Fibroblast of skin of right quadriceps (primary cell): ENCODE measurements around the gene CLHC1.
"Not testable (repeated sequence)": the region's sequence is repeated elsewhere in the genome, so short reads cannot be mapped to it uniquely, and the experiment has no call there.

Source experiments
- DNase-seq: peaks from one replicate; pipeline ENCODE4 v3.0.0-alpha.2; 2013

CLHC1 gene

DNA sequence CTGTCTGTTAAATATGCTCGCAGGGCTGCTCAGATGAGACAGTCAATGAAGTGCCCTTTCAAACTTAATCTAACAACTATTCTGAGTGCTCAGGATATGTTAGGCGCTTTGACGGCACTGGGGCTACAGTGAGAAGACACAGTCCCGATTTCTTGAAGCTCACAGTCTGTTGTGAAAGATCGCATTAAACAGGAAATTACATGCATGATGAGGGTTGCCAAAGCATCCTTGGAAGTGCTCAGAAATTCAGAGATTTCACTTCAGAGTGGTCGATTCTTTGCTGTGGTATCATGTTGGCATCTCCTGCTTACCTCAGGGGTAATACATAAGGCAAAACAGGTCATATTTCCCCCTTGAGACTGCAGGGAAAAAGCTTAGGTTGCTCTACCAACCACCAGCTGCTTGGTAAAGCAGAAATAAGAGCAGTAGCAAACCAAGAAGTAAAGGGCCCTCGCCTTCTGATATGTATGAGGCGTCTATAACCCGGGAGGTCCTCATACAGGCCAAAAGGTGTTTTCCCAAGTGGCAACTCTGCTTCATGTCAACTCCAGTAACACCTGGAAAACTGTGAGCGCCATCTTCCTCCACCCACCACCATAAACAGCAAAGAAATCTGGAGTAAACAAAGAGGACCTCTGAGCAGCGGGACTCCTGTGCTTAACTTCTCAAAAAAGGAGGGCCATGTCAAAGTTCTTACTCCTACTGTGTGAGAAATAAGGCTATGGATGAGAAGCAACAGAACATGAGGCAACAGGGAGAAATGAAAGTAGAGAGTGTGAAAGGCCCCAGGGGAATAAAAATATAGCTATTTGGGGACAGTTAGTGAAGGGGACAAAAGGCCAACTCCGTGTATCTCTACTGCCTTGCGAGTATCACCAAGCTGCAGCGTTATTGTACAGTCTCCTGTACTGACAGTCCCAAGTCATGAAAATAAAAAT lies 79.3 kb downstream of the CLHC1 start:
- DNase-seq = no peak

DNA sequence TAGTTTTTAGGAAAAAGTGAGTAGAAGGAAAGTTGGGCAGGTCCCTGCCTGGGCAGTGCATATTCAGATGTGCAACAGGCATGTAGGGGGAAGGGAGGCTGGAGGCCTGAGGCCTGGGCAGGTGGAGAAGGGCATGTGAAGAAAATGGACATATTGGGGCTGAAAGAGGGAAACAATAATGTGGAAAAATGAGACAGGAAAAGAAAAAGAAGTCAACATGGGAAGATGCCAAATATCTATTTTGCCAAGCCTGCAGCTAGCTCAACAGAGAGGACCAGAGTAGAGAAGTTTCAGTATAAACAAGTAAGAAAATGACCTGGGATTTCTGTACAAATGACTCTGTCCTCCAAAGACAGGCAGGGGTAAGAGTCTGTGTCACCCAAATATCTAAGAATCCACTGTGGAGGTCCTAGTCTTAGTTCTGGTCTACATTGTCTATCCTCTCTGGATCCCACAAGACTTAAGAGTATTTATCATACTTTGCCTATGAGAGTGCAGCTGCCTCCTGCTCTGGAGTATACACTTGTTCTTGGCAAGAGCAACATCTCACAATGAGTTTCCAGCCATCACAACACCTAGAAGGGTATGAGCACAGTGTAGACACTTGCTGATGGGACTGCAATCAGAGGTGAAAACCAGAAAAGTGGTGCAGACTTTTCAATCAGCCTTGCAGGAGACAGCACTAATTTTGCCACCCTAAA lies 80.2 kb downstream of the CLHC1 start:
- no peak for DNase-seq

DNA sequence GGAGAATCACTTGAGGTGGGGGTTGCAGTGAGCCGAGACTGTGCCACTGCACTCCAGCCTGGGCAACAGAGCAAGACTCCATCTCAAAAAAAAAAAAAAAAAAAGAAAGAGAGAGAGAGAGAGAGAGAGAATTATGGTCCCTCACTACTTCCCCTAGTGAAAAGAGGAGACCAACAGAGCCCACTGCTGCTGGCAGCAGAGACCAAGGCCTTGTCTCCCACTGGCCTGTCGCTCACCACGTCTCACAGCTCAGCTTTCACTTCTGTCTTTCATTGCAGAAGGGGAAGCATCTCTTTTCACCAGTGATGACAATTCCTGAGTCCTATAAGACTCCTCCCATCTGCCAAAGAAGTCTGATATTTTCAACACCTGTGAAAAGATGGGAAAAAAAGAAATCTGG lies 81.3 kb downstream of the CLHC1 start:
- DNase-seq = no peak

DNA sequence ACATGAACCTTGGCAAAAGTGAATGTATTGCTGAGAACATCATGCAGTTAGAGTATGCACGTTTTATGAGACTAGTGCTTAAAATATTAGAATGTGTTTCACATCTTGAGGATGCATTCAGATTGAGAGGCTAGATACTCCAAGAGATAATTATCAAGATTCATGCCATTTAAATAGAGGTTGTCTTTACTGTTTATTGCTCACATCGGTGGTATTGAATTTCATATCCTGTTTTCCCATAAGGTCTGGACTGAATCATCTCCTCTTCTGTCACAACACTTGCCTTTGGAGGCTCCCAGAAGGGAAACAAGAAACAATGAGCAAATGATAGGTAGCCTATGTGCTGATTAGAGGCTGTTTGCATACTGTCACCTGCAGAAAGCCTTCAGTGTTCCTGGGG lies 83.8 kb downstream of the CLHC1 start:
- DNase-seq = peak; percentile 85

DNA sequence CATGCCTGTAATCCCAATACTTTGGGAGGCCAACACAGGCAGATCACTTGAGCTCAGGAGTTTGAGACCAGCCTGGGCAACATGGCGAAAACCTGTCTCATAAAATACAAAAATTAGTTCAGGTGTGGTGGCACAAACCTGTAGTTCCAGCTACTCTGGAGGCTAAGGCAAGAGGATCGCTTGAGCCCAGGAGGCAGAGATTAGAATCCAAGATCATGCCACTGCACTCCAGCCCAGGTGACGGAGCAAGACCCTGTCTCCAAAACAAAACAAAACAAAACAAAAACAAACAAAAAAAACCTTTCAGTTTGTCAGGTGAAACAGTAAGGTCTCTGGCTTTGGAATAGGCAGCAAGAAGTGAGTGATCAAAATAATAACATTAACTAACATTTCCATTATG lies 84.6 kb downstream of the CLHC1 start:
- DNase-seq = no peak

DNA sequence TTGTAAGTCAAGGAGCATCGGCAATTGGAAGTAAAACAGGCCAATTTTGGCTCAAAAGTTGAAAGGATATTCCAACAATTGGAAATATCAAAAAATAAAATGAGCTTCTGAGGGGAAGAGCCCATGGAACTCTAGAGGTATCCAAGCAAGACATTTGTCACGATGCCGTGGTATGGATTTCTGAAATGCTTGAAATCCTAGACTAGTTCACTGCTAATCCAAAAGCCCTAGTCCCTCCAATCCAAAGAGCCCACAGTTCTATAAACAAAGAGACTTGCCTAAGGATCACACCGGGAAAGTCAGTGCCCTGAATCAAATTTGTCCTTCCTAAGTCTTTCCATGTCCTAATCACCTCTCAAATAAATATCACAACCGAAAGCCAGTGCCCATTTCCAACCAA lies 85.1 kb downstream of the CLHC1 start:
- no peak for DNase-seq

DNA sequence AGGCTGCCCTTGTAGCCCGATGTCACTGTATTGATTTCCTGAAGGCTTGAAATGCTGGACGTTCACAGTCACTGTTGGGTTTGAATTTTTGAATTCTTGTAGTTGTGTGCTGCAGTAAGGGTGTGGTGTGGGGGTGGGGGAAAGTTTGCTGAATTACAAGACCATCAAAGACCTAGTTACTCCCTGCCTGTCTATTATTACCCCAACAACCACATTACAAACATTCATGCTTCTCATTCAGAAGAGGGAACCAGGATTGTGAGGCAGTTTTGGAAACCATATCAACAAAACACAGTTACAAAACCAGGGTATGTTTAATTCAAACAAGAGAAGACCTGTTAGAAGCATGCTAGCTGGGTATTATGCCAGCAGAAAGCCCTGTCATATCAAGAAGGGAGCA lies 85.8 kb downstream of the CLHC1 start:
- no peak for DNase-seq

DNA sequence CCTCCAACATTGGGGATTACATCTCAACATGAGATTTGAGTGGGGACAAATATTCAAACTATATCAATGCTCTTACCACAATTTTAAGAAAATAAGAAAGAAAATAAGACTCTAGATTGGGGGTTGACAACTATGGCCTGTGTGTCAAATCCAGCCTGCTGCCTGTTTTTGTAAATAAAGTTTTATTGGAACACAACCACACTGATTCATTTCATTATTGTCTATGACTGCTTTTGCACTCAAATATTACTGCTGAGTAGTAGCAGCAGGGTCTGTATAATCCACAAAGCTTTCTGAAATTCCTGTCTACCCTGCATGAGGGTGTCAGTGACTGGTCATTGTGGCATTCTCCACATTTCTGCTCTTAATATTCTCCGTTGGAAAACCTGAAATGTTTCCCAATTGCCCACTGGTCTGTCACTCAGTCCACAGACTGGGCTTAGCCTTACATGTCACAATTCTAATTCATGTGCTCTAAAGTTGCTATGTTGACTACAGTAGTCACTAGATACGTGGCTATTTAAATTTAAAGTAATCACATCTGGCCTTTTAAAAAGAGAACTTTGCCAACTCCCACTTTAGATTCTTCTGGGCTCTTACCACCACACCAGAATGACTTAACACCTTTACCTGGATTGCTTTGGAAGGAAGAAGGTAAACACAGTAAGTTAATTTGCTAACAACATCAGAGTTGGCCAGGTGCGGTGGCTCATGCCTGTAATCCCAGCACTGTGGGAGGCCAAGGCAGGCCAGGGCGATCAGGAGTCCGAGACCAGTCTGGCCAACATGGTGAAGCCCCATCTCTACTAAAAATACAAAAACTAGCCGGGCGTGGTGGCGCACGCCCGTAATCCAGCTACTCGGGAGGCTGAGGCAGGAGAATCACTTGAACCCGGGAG lies 86.9 kb downstream of the CLHC1 start:
- DNase-seq = no peak

DNA sequence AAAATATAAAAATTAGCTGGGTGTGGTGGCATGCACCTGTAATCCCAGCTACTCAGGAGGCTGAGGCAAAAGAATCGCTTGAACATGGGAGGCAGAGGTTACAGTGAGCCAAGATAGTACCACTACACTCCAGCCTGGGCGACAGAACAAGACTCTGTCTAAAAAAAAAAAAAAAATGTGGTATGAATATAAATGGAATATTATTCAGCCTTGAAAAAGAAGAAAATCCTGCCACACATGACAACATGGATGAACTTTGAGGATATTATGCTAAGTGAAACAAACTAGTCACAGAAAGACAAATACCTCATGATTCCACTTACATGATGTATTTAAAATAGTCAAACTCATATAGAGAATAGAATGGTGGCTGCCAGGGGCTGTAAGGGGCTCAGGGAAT lies 88.4 kb downstream of the CLHC1 start:
- DNase-seq = not testable (repeated sequence)

DNA sequence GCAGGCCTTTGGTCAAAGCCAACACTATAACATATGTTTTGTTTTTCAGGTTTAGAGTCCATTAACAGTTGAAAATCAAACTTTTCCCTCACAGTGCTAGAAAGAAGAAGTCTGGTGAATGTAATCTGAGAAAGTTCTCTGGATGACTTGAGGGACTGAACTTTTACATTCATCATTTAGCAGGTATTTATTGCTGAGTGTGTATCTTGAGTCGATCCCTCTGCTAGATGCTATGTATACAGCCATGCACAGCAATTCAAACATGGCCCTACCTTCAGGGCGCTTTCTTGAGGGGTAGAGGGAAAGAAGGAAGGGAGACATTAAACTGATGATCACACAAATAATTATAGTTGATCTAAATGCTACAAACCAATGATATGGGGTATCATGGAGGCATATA lies 89.6 kb downstream of the CLHC1 start:
- no peak for DNase-seq

DNA sequence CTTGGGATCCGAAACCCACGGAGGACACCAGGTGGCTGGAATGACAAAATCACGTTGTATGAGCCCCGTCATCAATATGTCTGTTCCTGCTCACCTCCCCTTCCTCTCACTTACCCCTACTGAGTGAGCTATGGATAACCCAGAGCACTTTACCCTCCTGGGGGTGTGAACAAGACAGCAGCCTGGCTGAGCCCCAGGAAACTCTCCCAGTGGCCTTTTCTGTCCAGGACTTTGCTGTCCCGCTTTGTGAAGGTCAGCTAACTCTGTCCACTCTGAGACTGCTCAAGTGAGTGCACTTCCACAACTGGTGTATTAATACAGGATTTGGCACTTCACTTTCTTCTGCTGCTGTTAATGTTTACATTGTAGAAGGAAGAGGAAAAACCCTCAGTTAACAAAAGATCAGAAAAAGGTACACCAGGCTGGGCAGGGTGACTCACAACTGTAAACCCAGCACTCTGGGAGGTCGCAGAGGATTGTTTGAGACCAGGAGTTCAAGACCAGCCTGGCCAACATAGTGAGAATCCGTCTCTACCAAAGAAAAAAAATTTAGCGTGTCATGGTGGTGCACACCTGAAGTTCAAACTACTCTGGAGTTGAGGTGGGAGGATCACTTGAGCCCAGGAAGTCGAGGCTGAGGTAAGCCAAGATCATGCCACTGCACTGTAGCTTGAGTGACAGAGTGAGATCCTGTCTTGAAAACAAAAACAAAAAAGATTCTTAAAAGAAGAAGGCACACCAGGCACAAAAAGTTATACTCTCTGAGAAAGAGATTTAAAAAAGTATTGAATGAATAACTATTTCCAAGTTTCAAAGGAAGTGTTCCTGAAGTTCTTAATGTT lies 90.3 kb downstream of the CLHC1 start:
- DNase-seq = no peak

DNA sequence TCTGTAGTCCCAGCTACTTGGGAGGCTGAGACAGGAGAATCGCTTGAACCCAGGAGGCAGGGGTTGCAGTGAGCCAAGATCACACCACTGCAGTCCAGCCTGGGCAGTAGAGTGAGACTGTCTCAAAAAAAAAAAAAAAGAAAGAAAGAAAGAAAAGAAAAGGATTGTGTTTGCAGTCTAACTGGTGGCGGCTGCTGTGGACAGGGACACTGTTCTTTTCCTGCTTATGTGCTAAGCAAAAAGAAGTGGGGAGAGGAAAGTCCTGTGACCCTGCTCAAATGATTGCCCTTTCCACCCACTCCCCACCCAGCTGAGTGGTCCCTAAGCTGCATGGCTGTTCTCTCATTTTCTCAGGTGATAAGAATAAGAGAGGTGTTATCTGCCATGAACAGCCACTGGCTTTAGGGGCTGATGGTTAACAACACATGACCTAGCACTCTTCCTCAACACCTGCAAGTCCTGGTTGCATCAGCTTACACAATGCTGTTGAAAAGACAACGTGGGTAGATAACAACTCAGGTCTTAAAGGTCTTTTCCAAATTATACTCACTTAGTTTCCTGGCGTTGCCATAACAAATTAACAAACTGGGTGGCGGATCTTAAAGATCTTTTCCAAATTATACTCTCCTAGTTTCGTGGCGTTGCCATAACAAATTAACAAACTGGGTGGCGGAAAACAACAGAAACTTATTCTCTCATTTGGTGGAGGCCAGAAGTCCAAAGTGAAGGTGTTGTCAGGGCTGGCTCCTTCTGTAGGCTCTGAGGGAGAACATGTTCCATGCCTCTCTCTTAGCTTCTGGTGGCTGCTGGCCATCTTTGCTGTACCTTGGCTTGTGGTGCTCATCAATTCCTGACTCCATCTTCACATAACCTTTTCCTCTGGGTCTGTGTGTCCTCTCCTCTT lies 91.5 kb downstream of the CLHC1 start:
- no peak for DNase-seq

DNA sequence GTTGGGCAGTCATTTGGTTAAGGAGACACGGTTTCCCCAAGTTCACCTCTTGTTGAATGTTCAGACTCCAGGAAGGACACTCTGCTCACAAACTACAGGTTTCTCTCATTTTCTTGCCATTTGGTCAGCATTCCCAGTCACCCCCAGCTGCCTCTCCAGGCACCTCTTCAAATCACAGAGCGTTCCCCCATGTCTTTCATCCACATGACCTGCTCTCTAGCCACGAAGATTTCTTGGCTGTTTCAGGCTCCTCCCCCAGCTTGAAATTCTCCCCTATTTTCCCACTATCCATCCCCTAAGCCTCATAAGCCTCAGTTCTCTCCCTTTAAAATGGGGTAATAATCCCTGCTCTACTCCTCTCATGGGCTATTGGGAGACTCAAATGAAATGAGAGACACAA lies 92.8 kb downstream of the CLHC1 start:
- DNase-seq = no peak

DNA sequence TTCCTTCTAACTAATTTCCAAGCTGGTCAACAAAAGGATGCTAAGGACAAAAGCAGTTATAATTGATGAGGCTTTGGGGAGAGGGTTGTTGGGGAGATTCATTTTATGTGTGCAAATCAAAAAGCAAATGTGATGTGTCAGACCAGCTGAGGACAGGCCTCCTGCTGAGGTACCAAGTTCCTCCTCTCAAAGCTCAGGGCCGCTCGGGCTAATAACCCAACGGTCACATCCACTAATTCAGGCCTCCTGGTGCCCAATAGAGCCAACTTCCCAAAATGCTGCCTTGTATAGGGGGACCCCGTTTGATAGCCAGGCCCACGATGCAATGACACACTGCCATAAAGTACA lies 93.2 kb downstream of the CLHC1 start:
- no peak for DNase-seq

DNA sequence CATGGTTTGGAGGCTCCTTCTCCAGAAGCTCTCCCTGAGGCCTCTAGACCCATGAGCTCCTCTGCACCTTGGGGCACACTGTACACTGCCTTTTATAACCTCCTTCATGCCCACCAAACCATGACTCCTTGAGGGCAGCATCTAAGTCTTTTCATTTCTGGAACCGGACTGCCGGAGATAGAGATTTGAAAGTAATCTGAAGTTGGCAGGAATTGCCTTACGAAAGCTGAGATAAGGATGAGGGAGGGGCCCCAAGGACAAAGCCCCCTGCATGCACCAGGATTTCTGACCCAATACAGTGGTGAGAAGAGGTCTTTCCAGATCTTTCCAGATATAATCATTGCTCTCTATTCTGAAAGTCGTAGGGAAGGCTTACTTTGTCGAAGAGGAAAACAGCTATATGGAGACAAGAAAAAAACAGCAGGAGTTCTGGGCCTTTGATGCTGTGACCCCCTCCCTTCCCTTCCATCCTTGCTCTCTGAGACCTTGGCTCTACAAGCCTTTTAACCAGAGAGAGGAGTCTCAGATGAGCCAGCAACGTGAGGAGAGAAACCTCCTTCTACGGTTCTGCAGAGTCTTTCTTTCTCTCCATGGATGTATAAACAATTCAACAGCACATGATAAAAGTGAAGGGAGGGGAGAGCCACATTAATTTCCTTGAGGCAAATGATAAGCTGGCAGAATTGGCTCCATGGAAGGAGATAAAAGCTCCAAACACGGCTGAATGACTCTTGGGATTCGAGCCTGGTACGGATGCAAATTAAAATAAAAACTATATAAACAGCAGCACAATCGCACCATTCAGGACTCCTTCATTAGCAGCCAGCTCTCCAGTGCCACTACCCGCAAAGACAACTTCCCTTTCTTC lies 93.8 kb downstream of the CLHC1 start:
- DNase-seq = no peak

DNA sequence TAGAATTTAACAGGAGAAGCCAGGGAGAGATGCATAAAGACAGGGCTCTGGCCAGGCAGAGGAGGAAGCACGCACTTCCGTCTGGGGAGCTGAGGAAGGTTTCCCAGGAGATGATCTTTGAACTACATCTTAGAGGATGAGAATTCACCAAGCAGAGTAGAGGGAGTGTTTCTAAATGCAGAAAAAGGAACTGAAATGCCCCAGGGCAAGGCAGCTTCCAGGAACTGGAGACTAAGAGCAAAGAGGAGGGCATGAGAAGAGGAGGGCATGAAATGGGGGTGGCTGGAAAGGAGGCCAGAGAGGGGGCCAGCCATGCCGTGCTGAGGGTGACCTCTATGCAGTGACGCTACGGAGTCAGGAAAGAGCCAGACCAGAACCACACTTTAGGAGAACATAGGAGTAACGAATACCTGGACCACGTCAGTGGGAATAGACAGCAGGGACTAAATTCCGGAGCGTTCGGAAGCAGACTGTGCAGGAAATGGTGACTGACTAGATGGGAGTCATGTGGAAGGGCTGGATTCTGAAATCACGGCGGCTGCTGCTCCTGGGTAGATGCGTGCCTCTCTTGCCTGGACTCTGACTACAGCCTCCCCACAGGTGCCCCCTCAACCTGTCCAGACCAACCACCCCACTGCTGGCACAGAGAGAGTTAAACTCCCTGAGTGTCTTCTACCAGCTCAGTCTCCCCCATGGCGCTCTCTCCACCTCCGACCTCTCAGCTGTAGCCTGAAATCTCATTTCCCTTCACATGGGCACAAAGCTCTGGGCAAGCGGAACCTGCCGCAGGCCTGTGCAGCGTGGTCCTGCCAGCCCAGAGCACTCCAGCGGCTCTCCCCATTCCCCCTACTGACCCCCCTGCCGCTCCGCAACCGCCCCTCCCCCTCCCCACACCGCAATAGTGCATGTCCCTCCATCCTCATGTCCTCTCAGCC lies 94.8 kb downstream of the CLHC1 start:
- no peak for DNase-seq

DNA sequence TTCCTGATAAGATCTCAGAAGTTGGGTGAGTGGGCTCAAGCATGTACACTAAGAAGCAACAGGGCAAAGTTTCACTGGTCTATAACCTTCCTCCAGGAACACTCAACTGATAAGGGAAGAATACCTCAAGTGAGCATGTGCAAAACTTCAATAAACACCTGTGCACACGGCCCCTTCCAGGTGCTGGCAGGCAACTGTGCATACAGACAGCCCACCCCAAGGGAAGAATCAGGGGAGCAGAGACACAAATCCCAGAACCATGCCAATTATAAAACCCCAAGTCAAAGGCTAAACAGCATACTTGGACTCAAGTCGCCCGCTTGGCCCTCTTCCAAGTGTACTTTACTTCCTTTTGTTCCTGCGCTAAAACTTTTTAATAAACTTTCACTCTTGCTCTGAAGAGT lies 96.0 kb downstream of the CLHC1 start:
- DNase-seq = no peak

DNA sequence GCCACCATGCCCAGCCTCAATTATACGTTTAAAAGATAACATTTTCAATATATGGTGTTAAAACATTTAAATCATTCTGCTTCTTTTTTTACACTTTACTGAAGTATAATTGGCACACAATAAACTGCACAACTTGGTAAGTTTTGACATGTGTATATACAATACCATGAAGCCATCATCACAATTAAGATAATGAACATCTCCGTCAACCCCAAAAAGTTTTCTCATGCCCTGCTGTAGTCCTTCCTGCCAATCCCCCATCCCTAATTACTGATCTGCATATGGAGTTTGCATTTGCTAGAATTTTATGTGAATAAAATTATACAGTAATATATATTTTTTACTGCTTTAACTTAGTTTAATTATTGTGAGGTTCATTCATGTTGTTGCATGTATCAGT lies 96.6 kb downstream of the CLHC1 start:
- DNase-seq = no peak

DNA sequence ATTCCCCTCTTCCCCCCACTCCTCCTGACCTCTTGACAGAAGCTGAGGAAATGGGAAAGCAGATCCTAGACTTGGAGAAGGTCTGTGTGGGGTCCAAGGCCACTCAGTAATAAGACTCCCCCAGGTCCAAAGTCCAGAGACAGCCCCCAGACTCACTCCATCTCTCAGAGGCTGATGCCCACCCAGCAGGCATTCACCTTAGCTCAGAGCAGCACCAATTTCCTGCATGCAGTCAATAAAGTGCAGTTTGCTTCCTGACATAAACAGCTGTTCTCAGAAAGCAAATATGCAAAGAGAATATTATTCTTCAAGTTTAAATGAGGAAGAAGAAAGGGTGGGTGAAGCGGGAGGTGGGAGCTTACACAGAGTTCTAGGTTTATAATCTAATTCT lies 97.8 kb downstream of the CLHC1 start:
- DNase-seq = no peak
